ENCODE data around the gene CCDC12. TPM values are rescaled to one million over a fixed set of nuclear protein-coding genes. Genes with fewer than 3 reads are reported as not detected.

CCDC12 gene
- total RNA-seq, 1 experiment from 2014 or later: 47.3 TPM

GRCh38 chr3:46998852-46999515 is 22.4 kb upstream of the CCDC12 start:
- no peak overlapping the region for H3K4me3 Mint-ChIP-seq (ENCODE audit: low read depth, unreplicated experiment)
- no peak overlapping the region for H3K27ac Mint-ChIP-seq (ENCODE audit: unreplicated experiment)
- DNase-seq: no peak
- intact Hi-C loops (cut with micrococcal nuclease; ENCODE audit: unreplicated experiment): loop anchor here (5.0 kb wide), 1 partner anchor 77 kb away; no protein-coding TSS in a partner anchor
- H3K27me3 Mint-ChIP-seq (ENCODE audit: unreplicated experiment): no peaks in the 10 kb centered on the region
- no TSS peak for BruUV-seq (replicated peaks)
- no peaks in the 10 kb centered on the region for H3K9me3 Mint-ChIP-seq (ENCODE audit: low read depth, unreplicated experiment)
- CTCF ChIA-PET: no interaction called here
- H3K36me3 Mint-ChIP-seq (ENCODE audit: insufficient read depth, unreplicated experiment): peaks cover 48% of the 10 kb centered on the region
- no peaks in the 10 kb centered on the region for H3K4me1 Mint-ChIP-seq (ENCODE audit: low read depth, unreplicated experiment)
- TF ChIP-seq, protein P1, sequence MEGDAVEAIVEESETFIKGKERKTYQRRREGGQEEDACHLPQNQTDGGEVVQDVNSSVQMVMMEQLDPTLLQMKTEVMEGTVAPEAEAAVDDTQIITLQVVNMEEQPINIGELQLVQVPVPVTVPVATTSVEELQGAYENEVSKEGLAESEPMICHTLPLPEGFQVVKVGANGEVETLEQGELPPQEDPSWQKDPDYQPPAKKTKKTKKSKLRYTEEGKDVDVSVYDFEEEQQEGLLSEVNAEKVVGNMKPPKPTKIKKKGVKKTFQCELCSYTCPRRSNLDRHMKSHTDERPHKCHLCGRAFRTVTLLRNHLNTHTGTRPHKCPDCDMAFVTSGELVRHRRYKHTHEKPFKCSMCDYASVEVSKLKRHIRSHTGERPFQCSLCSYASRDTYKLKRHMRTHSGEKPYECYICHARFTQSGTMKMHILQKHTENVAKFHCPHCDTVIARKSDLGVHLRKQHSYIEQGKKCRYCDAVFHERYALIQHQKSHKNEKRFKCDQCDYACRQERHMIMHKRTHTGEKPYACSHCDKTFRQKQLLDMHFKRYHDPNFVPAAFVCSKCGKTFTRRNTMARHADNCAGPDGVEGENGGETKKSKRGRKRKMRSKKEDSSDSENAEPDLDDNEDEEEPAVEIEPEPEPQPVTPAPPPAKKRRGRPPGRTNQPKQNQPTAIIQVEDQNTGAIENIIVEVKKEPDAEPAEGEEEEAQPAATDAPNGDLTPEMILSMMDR (IDR thresholded peaks at IDR 0.05; ENCODE audit: unreplicated experiment): no peak

DNA sequence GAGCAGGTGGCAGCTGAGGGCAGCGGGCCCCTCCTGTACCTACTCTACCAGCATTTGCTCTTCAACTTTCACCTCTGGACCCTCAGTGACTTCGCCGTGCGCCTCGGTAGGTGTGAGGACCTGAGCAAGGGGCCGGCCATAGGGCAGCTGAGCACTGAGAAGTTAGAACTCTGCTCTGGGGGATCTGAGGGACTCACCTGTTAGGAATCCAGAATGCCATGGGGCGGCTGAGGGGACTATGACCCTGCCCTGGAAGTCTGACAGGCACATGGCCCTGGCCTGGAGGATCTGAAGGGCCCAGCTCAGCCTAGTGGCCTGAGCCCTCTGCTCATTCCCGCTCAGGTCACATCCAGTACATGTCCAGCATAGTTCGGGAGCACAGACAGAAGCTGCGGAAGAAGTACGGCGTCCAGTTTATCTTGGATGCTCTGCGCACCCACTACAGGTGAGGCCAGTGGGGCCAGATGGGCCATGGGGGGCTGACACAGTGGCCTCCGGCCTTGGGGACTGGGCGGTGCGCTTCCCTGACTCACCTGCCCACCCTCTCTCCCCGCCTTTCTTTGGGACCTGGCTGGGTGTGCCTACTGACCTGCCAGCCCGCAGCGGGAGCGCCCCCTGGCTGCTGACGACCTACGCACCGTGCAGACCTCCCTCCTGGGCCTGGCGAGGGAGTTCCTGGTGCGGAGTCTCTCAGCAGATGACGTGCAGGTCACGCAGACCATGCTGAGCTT is 21.7 kb upstream of the CCDC12 start:
- BruUV-seq (replicated peaks): no TSS peak
- DNase-seq: peak; percentile 84
- Mint-ChIP-seq H3K27ac (ENCODE audit: unreplicated experiment) (no peak overlapping the region), H3K36me3 (ENCODE audit: insufficient read depth, unreplicated experiment) (peaks cover 41% of the 10 kb centered on the region), H3K4me1 (ENCODE audit: low read depth, unreplicated experiment) (no peaks in the 10 kb centered on the region), H3K9me3 (ENCODE audit: low read depth, unreplicated experiment) (no peaks in the 10 kb centered on the region), H3K4me3 (ENCODE audit: low read depth, unreplicated experiment) (no peak overlapping the region), H3K27me3 (ENCODE audit: unreplicated experiment) (no peaks in the 10 kb centered on the region)
- TF ChIP-seq, protein P1 (IDR thresholded peaks at IDR 0.05; ENCODE audit: unreplicated experiment): peak; percentile 69
- intact Hi-C loops (cut with micrococcal nuclease; ENCODE audit: unreplicated experiment): loop anchor here (5.0 kb wide), 1 partner anchor 76 kb away; no protein-coding TSS in a partner anchor
- CTCF ChIA-PET: interaction anchor here (1.3 kb wide), 1 partner anchor 16 kb away, joined by 4 read pairs; no protein-coding TSS in a partner anchor

DNA sequence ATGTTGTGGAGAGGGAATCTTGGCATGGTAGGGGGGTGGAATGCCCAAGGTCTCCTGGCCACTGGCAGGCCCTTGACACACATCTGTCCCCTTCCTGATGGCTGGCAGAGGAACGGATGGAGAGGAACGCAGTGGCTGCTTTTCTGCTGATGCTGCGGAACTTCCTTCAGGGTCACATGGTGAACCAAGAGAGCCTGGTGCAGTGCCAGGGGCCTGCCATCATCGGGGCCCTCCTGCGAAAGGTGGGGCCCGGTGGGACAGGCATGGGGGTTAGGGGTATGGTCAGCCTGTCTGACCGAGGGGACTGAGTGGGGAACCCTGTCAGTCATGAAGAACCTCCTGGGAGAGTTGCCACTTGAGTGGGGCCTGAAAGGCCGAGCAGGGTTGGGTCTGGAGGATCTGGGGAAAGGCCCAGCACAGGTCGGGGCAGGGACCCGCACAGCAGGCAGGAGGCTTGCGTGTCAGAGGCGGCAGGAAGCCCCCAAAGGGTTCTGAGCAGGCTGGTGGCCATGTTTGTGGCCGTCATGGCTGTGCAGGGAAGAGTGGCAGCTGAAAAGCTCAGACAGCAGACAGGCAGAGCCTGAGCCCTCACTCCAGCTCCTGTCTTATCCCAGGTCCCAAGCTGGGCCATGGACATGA is 21.0 kb upstream of the CCDC12 start:
- no TSS peak for BruUV-seq (replicated peaks)
- no peaks in the 10 kb centered on the region for H3K27me3 Mint-ChIP-seq (ENCODE audit: unreplicated experiment)
- intact Hi-C loops (cut with micrococcal nuclease; ENCODE audit: unreplicated experiment): loop anchor here (5.0 kb wide), 1 partner anchor 75 kb away; no protein-coding TSS in a partner anchor

More for the DNA sequence above, 21.0 kb upstream of the CCDC12 start:
- Mint-ChIP-seq H3K27ac (ENCODE audit: unreplicated experiment) (no peak overlapping the region), H3K4me3 (ENCODE audit: low read depth, unreplicated experiment) (no peak overlapping the region), H3K4me1 (ENCODE audit: low read depth, unreplicated experiment) (no peaks in the 10 kb centered on the region), H3K9me3 (ENCODE audit: low read depth, unreplicated experiment) (no peaks in the 10 kb centered on the region), H3K36me3 (ENCODE audit: insufficient read depth, unreplicated experiment) (peaks cover 39% of the 10 kb centered on the region)
- CTCF ChIA-PET: interaction anchor here (1.3 kb wide), 1 partner anchor 16 kb away, joined by 4 read pairs; no protein-coding TSS in a partner anchor
- TF ChIP-seq, protein P1 (IDR thresholded peaks at IDR 0.05; ENCODE audit: unreplicated experiment): no peak
- DNase-seq: no peak

Measured in Calu3 (cell line).